A673 (cell line): ENCODE data around the gene MTMR2. TPM values are rescaled to one million over a fixed set of nuclear protein-coding genes. Genes with fewer than 3 reads are reported as not detected.

Experiments
- BruUV-seq: library from RNA; stranded (reverse); fragments of 400-500 nt; replicated peaks from 2 replicates; lab custom pipeline; 2021; lab: Mats Ljungman, UMichigan
- CTCF ChIA-PET: fragments of 300-600 bp; sonication (Branson Sonifier 250); formaldehyde crosslinking; loops from one replicate; lab custom pipeline; 2022; ENCODE audit warnings: antibody characterized with exemption; lab: Charles Lee
- POLR2A ChIA-PET: fragments of 300-600 bp; sonication (Branson Sonifier 250); formaldehyde crosslinking; loops from one replicate; lab custom pipeline; 2022; ENCODE audit warnings: antibody characterized with exemption; ENCODE audit not compliant: low non-redundant PET; lab: Charles Lee
- DNase-seq: peaks from one replicate; pipeline ENCODE4 v3.0.0-alpha.2; 2015; ENCODE audit warnings: low spot score
- H3K27ac ChIP-seq: fragments of 200-600 bp; sonication (generic); 2 replicates; pipeline ENCODE4 v1.5.1; 2016; ENCODE audit warnings: mixed run types, low read depth, mild to moderate bottlenecking, mixed read lengths, antibody characterized with exemption, low read length; ENCODE audit not compliant: poor library complexity, severe bottlenecking
- H3K27me3 ChIP-seq: fragments of 200-600 bp; sonication (generic); replicated peaks from 2 replicates; pipeline ENCODE4 v1.6.1; 2017; ENCODE audit warnings: mixed run types, low read depth, mild to moderate bottlenecking, mixed read lengths, antibody characterized with exemption, low read length; ENCODE audit not compliant: insufficient read depth, poor library complexity
- H3K36me3 ChIP-seq: fragments of 200-600 bp; sonication (generic); 2 replicates; pipeline ENCODE4 v1.6.1; 2016; ENCODE audit warnings: mixed run types, mild to moderate bottlenecking, mixed read lengths, antibody characterized with exemption, low read length; ENCODE audit not compliant: insufficient read depth, poor library complexity, severe bottlenecking
- H3K4me1 ChIP-seq: fragments of 200-600 bp; sonication (generic); 2 replicates; pipeline ENCODE4 v1.6.1; 2017; ENCODE audit warnings: mixed run types, mild to moderate bottlenecking, mixed read lengths, antibody characterized with exemption, low read length; ENCODE audit not compliant: insufficient read depth, poor library complexity, severe bottlenecking
- H3K4me3 ChIP-seq: fragments of 200-600 bp; sonication (generic); 2 replicates; pipeline ENCODE4 v1.5.1; 2016; ENCODE audit warnings: low read depth, mixed run types, mild to moderate bottlenecking, mixed read lengths, low read length; ENCODE audit not compliant: poor library complexity, severe bottlenecking
- H3K9me3 ChIP-seq: fragments of 200-600 bp; sonication (generic); 2 replicates; pipeline ENCODE4 v1.6.1; 2016; ENCODE audit warnings: mixed run types, low read depth, mild to moderate bottlenecking, mixed read lengths, antibody characterized with exemption, low read length; ENCODE audit not compliant: poor library complexity, severe bottlenecking
- EZH2 ChIP-seq: fragments of 200-600 bp; sonication (generic); IDR thresholded peaks from 2 replicates; pipeline ENCODE4 v1.6.1; 2017; ENCODE audit warnings: borderline replicate concordance, low read depth, mild to moderate bottlenecking, mixed read lengths, antibody characterized with exemption, low read length; ENCODE audit not compliant: poor library complexity, severe bottlenecking
- intact Hi-C: fragments of 100-400 bp; cut with micrococcal nuclease; formaldehyde crosslinking; loops from one replicate; pipeline ENCODE4 v1.10.0; 2022; ENCODE audit not compliant: unreplicated experiment
- total RNA-seq: library from RNA; stranded (reverse); gene quantifications from 2 replicates; pipeline ENCODE4 v1.2.3, GENCODE V29; 2021
- TF ChIP-seq, protein P1 (sequence below): fragments of 300-800, 200-600 bp; sonication (generic); conservative IDR thresholded peaks from 2 replicates; pipeline ENCODE4 v1.5.1; 2017; ENCODE audit warnings: low read depth, mild to moderate bottlenecking, antibody characterized with exemption, low read length, moderate library complexity, mixed read lengths

The MTMR2 gene
- total RNA-seq, 1 experiment from 2014 or later: 58.6 TPM

DNA sequence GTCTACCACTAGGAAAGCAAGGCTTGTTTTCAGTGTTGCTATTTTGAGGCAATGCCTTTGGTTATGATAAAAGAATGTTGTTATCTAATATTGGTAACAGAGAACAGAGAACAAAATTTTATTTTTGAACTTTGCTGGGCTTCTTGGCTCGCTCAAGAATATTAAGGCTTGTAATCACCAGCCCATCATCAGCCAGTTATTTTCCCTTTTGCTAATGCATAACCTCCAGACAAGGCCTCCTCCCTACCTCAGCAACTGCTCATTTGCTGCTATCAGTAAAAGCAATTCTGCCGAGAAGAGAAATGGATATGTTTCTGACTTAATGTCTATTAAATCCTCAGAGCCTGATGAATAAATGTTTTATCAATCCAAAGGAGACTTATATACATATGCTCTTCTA is 8.9 kb downstream of the MTMR2 start:
- Histone ChIP-seq H3K27me3 (no peaks in the 10 kb centered on the region), H3K27ac (no peak overlapping the region), H3K36me3 (no peaks in the 10 kb centered on the region), H3K9me3 (no peaks in the 10 kb centered on the region), H3K4me1 (no peaks in the 10 kb centered on the region), H3K4me3 (no peak overlapping the region)
- TF ChIP-seq, protein P1, sequence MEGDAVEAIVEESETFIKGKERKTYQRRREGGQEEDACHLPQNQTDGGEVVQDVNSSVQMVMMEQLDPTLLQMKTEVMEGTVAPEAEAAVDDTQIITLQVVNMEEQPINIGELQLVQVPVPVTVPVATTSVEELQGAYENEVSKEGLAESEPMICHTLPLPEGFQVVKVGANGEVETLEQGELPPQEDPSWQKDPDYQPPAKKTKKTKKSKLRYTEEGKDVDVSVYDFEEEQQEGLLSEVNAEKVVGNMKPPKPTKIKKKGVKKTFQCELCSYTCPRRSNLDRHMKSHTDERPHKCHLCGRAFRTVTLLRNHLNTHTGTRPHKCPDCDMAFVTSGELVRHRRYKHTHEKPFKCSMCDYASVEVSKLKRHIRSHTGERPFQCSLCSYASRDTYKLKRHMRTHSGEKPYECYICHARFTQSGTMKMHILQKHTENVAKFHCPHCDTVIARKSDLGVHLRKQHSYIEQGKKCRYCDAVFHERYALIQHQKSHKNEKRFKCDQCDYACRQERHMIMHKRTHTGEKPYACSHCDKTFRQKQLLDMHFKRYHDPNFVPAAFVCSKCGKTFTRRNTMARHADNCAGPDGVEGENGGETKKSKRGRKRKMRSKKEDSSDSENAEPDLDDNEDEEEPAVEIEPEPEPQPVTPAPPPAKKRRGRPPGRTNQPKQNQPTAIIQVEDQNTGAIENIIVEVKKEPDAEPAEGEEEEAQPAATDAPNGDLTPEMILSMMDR: no peak
- TF ChIP-seq EZH2: no peak
- no TSS peak for BruUV-seq
- DNase-seq: no peak
- intact Hi-C loops: no loop called here
- ChIA-PET CTCF (no interaction called here), POLR2A (no interaction called here)

DNA sequence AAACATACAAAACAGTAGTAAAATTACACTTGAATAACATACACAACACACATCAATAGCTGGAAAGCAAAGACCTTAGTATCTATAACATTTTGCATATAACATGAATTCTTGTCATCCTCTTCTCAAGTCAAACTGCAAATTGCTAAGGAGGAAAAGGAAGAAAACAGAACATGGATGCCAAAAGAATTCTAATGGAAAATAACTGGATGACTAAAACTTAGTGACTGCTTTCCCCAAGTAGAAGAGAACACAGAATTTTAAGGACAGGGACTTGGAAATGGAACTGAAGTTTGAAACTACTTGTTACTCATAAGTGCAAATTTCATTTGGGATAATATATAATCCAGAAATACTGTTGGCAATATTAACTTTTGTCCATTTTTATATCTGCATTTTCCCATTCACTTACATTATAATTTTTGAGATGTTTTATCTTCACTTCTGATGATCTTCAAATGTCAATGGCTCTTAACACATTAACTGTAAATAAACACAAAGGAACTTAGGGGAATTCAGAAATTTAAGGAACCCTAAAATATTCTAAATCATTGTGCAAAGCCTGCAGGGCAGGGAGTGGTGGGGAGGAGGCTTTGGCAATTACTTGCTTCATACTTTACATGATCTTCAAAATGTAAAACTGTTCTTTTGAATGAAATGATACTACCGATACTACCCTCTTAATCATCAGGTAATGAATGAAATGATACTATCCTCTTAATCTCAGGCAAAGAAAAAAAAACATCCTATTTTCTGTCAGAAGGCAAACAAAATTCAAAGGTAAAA is 9.9 kb downstream of the MTMR2 start:
- DNase-seq: no peak
- intact Hi-C loops: no loop called here
- ChIA-PET CTCF (no interaction called here), POLR2A (no interaction called here)
- H3K9me3 ChIP-seq: no peaks in the 10 kb centered on the region
- no peaks in the 10 kb centered on the region for H3K36me3 ChIP-seq
- TF ChIP-seq, protein P1: no peak
- no peak for TF ChIP-seq EZH2
- H3K27me3 ChIP-seq: no peaks in the 10 kb centered on the region
- no TSS peak for BruUV-seq
- H3K4me3 ChIP-seq: no peak overlapping the region
- H3K27ac ChIP-seq: no peak overlapping the region
- no peaks in the 10 kb centered on the region for H3K4me1 ChIP-seq

DNA sequence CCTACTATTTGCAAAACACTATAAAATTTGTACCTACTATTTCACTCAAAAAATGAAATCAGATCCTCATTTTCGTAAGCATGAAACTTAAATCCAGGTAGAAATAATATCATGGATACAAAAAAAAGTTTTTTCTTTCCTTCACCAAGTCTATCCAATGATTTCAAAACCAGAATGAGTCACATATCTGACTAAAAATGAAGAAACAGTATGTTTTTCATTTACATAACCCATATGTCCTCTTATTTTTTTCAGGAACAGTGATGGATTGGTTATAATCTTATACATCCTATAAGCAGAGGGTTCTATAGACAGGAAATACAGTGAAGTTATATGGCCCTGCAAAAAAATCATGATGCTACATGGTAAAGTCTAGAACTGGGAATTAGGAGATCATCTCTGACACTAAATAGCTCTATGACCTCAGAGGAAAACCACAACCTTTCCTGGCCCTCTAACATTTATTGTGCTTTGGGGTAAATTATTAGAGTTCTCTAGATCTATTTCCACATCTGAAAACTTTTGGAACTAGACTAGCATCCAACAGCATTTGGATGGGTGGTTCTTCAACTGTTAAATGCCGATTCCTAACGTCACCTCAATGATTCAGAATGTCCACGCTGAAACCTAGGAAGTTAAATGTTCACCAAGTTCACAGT is 10.9 kb downstream of the MTMR2 start:
- ChIA-PET POLR2A (no interaction called here), CTCF (no interaction called here)
- Histone ChIP-seq H3K4me3 (no peak overlapping the region), H3K27ac (no peak overlapping the region), H3K27me3 (no peaks in the 10 kb centered on the region), H3K4me1 (no peaks in the 10 kb centered on the region), H3K36me3 (no peaks in the 10 kb centered on the region), H3K9me3 (no peaks in the 10 kb centered on the region)
- intact Hi-C loops: no loop called here
- no peak for TF ChIP-seq EZH2
- TF ChIP-seq, protein P1: no peak
- no peak for DNase-seq
- BruUV-seq: no TSS peak
